GM12892 (cell line): ENCODE results near the gene TRIM66.

Experiments used
- POLR2A ChIP-seq: IDR thresholded peaks from 2 replicates; pipeline ENCODE4 v1.6.1; 2011; ENCODE audit warnings: low read depth, low read length, control low read depth
- POLR2AphosphoS5 ChIP-seq: IDR thresholded peaks from 2 replicates; pipeline ENCODE4 v1.6.1; 2011; ENCODE audit warnings: low read depth, low read length, control low read depth

DNA sequence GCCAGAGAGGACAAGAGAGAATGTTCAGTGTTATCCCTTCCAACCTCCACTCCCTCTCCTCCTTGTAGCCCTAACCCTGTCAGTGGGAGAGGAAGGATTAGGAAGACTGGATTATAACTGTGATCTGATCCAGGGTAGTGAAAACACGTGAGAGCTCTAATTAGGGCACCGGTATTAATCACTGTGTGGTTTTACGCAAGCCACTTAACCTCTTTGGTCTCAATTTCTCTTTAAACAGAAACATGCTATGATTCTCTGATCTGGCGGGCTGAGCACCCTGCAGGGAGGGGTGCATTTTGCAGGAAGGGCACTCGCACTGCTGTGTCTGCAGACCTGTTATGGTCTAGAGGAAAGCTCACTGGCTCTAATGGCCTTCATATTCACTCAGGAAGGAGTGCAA lies 11.7 kb upstream of the TRIM66 start:
- TF ChIP-seq POLR2A, result no peak
- no peak for TF ChIP-seq POLR2AphosphoS5
